SK-N-SH treated with all-trans-retinoic acid at 6 μM for 48 hours (cell line): ENCODE results near the gene UCHL1.

ENCODE experiments used
- ATAC-seq: fragments of 200-7000 bp; cut with Tn5 transposase; 3 replicates; pipeline ENCODE4 v1.9.1; 2020; ENCODE audit warnings: mild to moderate bottlenecking, moderate library complexity
- ARNTL ChIP-seq: fragments of 450-650 bp; formaldehyde crosslinking; IDR thresholded peaks from 2 replicates; pipeline ENCODE4 v1.5.0; 2020; ENCODE audit warnings: low read depth, mild to moderate bottlenecking, moderate library complexity, borderline replicate concordance
- BACH2 ChIP-seq: fragments of 250-450 bp; sonication (Bioruptor Pico); IDR thresholded peaks from 2 replicates; pipeline ENCODE4 v1.9.0; 2021; ENCODE audit warnings: mild to moderate bottlenecking, borderline replicate concordance
- CREB5 ChIP-seq: fragments of 250-450 bp; sonication (Bioruptor Pico); IDR thresholded peaks from 2 replicates; pipeline ENCODE4 v1.5.1; 2020; ENCODE audit warnings: low read depth, mild to moderate bottlenecking, moderate library complexity
- CSDC2 ChIP-seq: fragments of 250-450 bp; sonication (Bioruptor Pico); IDR thresholded peaks from 2 replicates; pipeline ENCODE4 v1.5.0; 2020; ENCODE audit warnings: mild to moderate bottlenecking, moderate library complexity
- CSRNP3 ChIP-seq: fragments of 250-450 bp; sonication (Bioruptor Pico); IDR thresholded peaks from 2 replicates; pipeline ENCODE4 v1.5.1; 2021; ENCODE audit warnings: mild to moderate bottlenecking, moderate library complexity
- ESRRG ChIP-seq: fragments of 250-450 bp; sonication (Bioruptor Pico); IDR thresholded peaks from 2 replicates; pipeline ENCODE4 v1.6.1; 2021; ENCODE audit warnings: mild to moderate bottlenecking
- GLIS3 ChIP-seq: fragments of 250-450 bp; sonication (Bioruptor Pico); IDR thresholded peaks from 2 replicates; pipeline ENCODE4 v1.5.0; 2020; ENCODE audit warnings: mild to moderate bottlenecking, moderate library complexity
- ISL1 ChIP-seq: fragments of 250-450 bp; sonication (Bioruptor Pico); IDR thresholded peaks from 2 replicates; pipeline ENCODE4 v2.1.2; 2022; ENCODE audit warnings: mild to moderate bottlenecking, moderate library complexity
- OSR1 ChIP-seq: fragments of 250-450 bp; sonication (Bioruptor Pico); IDR thresholded peaks from 2 replicates; pipeline ENCODE4 v1.8.0; 2022; ENCODE audit warnings: moderate library complexity, mild to moderate bottlenecking, inconsistent platforms
- PATZ1 ChIP-seq: fragments of 250-450 bp; sonication (Bioruptor Pico); IDR thresholded peaks from 2 replicates; pipeline ENCODE4 v1.8.0; 2020; ENCODE audit warnings: mild to moderate bottlenecking, moderate library complexity, borderline replicate concordance
- POU6F1 ChIP-seq: fragments of 250-450 bp; sonication (Bioruptor Pico); IDR thresholded peaks from 2 replicates; pipeline ENCODE4 v1.8.0; 2021; ENCODE audit warnings: low read depth, mild to moderate bottlenecking, moderate library complexity, borderline replicate concordance
- RARB ChIP-seq: fragments of 250-450 bp; sonication (Bioruptor Pico); IDR thresholded peaks from 2 replicates; pipeline ENCODE4 v1.8.0; 2021; ENCODE audit warnings: mild to moderate bottlenecking, moderate library complexity
- SNAI2 ChIP-seq: fragments of 250-450 bp; sonication (Bioruptor Pico); IDR thresholded peaks from 2 replicates; pipeline ENCODE4 v1.5.0; 2020; ENCODE audit warnings: mild to moderate bottlenecking, moderate library complexity
- TCF4 ChIP-seq: fragments of 250-450 bp; sonication (Bioruptor Pico); IDR thresholded peaks from 2 replicates; pipeline ENCODE4 v1.8.0; 2021; ENCODE audit warnings: mild to moderate bottlenecking, moderate library complexity, borderline replicate concordance
- TSHZ2 ChIP-seq: fragments of 250-450 bp; sonication (Bioruptor Pico); IDR thresholded peaks from 2 replicates; pipeline ENCODE4 v1.5.0; 2020; ENCODE audit warnings: mild to moderate bottlenecking, moderate library complexity
- ZC3H10 ChIP-seq: fragments of 250-450 bp; sonication (Bioruptor Pico); IDR thresholded peaks from 2 replicates; pipeline ENCODE4 v1.5.1; 2021; ENCODE audit warnings: mild to moderate bottlenecking, moderate library complexity
- ZFP3 ChIP-seq: fragments of 250-450 bp; sonication (Bioruptor Pico); IDR thresholded peaks from 2 replicates; pipeline ENCODE4 v1.5.0; 2020; ENCODE audit warnings: mild to moderate bottlenecking, moderate library complexity
- ZFP30 ChIP-seq: fragments of 450-650 bp; formaldehyde crosslinking; IDR thresholded peaks from 2 replicates; pipeline ENCODE4 v1.5.0; 2022; ENCODE audit warnings: mild to moderate bottlenecking, moderate library complexity
- ZNF565 ChIP-seq: fragments of 450-650 bp; formaldehyde crosslinking; conservative IDR thresholded peaks from 2 replicates; pipeline ENCODE4 v1.5.0; 2020; ENCODE audit warnings: low read depth, mild to moderate bottlenecking, moderate library complexity
- ZNF70 ChIP-seq: fragments of 450-650 bp; formaldehyde crosslinking; IDR thresholded peaks from 2 replicates; pipeline ENCODE4 v1.5.0; 2020; ENCODE audit warnings: mild to moderate bottlenecking, moderate library complexity
- ZNF8 ChIP-seq: fragments of 450-650 bp; formaldehyde crosslinking; IDR thresholded peaks from 2 replicates; pipeline ENCODE4 v1.5.0; 2020; ENCODE audit warnings: mild to moderate bottlenecking, moderate library complexity

UCHL1 gene

GRCh38 chr4:41256740-41257256, at the start of gene UCHL1:
Gene UCHL1 (plus strand): TSS chr4:41256928. CDS start chr4:41256977, 49 bp downstream.
- TF ChIP-seq ARNTL (CRISPR knock-in tag): no peak
- TF ChIP-seq ZNF70 (CRISPR knock-in tag): no peak
- no peak for TF ChIP-seq ISL1 (CRISPR knock-in tag)
- TF ChIP-seq GLIS3: 0 out of 2 replicates have a peak, but pooled peaks have one; percentile 16
- no peak for TF ChIP-seq SNAI2 (CRISPR knock-in tag)
- TF ChIP-seq CSRNP3: no peak
- TF ChIP-seq POU6F1 (CRISPR knock-in tag): no peak
- peak; percentile 4; the same call in 1 of the 2 replicates for TF ChIP-seq ZNF8 (CRISPR knock-in tag)
- no peak for TF ChIP-seq CSDC2 (CRISPR knock-in tag)
- no peak for TF ChIP-seq OSR1 (CRISPR knock-in tag)
- TF ChIP-seq RARB: no peak
- no peak for TF ChIP-seq TSHZ2 (CRISPR knock-in tag)
- peak; percentile 94 for ATAC-seq

GRCh38 chr4:41207291-41207831, 49.4 kb upstream of the UCHL1 start:
- TF ChIP-seq GLIS3 (no peak), POU6F1 (CRISPR knock-in tag) (no peak), OSR1 (CRISPR knock-in tag) (no peak), PATZ1 (CRISPR knock-in tag) (no peak), CREB5 (CRISPR knock-in tag) (no peak), ESRRG (no peak), TCF4 (CRISPR knock-in tag) (no peak), ZNF8 (CRISPR knock-in tag) (no peak), ZNF70 (CRISPR knock-in tag) (no peak), ZNF565 (no peak), BACH2 (CRISPR knock-in tag) (no peak), ZC3H10 (CRISPR knock-in tag) (no peak), CSDC2 (CRISPR knock-in tag) (no peak), ZFP3 (no peak), ISL1 (CRISPR knock-in tag) (no peak), ZFP30 (CRISPR knock-in tag) (no peak), ARNTL (CRISPR knock-in tag) (no peak), SNAI2 (CRISPR knock-in tag) (no peak), RARB (no peak)

More at GRCh38 chr4:41207291-41207831, 49.4 kb upstream of the UCHL1 start:
- no peak for ATAC-seq
